ENCODE data around the gene IP6K1. TPM values are rescaled to one million over a fixed set of nuclear protein-coding genes. Genes with fewer than 3 reads are reported as not detected.
"Not testable (repeated sequence)": the region's sequence is repeated elsewhere in the genome, so short reads cannot be mapped to it uniquely, and the experiment has no call there.

The IP6K1 gene
- total RNA-seq, 2 experiments from 2014 or later = 18.3 to 20.3 TPM

DNA sequence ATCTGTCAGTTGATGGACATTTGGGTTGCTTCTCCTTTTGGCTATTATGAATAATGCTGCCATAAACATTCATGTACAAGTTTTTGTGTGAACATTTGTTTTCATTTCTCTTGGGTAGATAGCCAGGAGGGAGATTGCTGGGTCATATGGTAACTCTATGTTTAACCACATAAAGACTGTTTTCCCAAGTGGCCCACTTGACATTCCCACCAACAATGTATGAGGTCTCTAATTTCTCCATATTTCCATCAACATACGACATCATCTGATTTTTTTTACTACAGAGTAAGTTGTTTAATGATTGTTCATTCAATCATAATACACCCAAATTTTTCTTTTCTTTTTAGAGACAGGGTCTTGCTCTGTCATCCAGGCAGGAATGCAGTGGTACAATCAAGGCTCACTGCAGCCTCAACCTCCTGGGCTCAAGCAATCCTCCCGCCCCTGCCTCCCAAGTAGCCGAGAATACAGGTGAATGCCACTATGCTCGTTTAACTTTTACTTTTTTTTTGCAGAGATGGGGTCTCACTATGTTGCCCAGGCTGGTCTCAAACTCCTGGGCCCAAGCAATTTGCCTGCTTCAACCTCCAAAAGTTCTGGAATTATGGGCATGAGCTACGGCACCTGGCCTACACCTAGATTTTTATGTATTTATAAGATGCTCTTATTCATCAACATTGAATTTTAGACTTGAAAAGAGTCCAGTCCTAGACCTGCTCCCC, 6.8 kb downstream of the IP6K1 start:
- CTCF ChIA-PET = no interaction called here
- DNase-seq = no peak
- intact Hi-C loops (cut with micrococcal nuclease) = no loop called here
- Mint-ChIP-seq H3K27me3 (ENCODE audit: low read depth) (no peaks in the 10 kb centered on the region), H3K9me3 (no peaks in the 10 kb centered on the region), H3K36me3 (ENCODE audit: low read depth) (peaks cover 17% of the 10 kb centered on the region), H3K4me1 (ENCODE audit: low read depth) (peaks cover 47% of the 10 kb centered on the region), H3K27ac (no peak overlapping the region), H3K4me3 (no peak overlapping the region)

DNA sequence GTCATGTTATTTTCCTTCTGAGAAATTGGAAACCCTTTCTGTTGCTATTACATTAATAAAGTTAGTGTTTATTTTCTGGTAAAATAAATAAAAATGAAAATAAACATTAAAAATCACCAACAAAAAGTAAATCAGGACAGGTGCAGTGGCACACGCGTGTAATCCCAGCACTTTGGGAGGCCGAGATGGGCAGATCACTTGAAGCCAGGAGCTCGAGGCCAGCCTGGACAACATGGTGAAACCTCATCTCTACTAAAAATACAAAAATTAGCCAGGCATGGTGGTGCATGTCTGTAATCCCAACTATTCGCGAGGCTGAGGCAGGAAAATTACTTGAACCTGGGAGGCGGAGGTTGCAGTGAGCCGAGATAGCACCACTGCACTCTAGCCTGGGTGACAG, 10.2 kb downstream of the IP6K1 start:
- DNase-seq; intact Hi-C loops (cut with micrococcal nuclease); CTCF ChIA-PET; H3K36me3 Mint-ChIP-seq (ENCODE audit: low read depth); H3K27ac Mint-ChIP-seq; H3K27me3 Mint-ChIP-seq (ENCODE audit: low read depth); H3K4me3 Mint-ChIP-seq; H3K9me3 Mint-ChIP-seq: not testable (repeated sequence)
- peaks cover 45% of the 10 kb centered on the region for H3K4me1 Mint-ChIP-seq (ENCODE audit: low read depth)

DNA sequence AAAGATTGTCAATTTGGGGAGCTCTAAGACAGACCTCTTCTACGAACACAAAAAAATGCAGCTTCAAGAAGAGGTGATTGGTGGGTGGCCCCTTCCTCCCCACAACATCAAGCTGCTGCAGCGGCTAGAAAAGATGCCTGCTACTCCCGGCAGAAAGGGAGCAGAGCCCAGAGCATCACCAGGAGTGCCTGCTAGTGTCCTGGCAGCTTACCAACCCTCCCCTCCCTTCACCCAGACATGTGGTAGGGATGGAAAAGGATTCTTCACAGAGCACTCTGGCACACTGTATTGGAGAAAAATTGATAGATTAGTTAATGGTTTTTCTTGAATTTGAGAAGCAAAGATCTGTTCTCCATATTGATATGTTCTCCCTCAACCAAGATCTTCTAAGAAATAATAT, 10.8 kb downstream of the IP6K1 start:
- CTCF ChIA-PET = interaction anchor here (0.7 kb wide), 1 partner anchor 64 kb away, joined by 6 read pairs; no protein-coding TSS in a partner anchor
- H3K4me1 Mint-ChIP-seq (ENCODE audit: low read depth) = peaks cover 39% of the 10 kb centered on the region

DNA sequence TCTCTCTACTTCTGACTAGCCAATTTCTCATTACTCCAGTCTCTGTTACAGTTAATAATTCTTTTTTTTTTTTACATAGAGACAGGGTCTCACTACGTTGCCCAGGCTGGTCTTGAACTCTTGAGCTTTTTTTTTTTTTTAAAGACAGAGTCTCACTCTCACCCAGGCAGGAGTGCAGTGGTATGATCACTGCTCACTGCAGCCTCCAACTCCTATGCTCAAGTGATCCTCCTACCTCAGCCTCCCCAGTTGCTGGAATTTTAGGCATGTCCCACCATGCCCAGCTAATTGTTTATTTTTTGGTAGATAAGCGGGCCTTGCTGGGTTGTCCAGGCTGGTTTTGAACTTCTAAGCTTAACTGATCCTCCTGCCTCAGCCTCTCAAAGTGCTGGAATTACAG, 13.6 kb downstream of the IP6K1 start:
- no peaks in the 10 kb centered on the region for H3K9me3 Mint-ChIP-seq
- intact Hi-C loops (cut with micrococcal nuclease) = no loop called here
- H3K27me3 Mint-ChIP-seq (ENCODE audit: low read depth) = no peaks in the 10 kb centered on the region
- no peak overlapping the region for H3K4me3 Mint-ChIP-seq
- DNase-seq = no peak
- H3K36me3 Mint-ChIP-seq (ENCODE audit: low read depth) = peaks cover 9% of the 10 kb centered on the region
- no peak overlapping the region for H3K27ac Mint-ChIP-seq
- CTCF ChIA-PET = interaction anchor here (0.9 to 1.0 kb wide), 2 partner anchors 15 to 29 kb away, joined by 5 to 8 read pairs; no protein-coding TSS in a partner anchor
- peaks cover 45% of the 10 kb centered on the region for H3K4me1 Mint-ChIP-seq (ENCODE audit: low read depth)

More for the DNA sequence above, 10.8 kb downstream of the IP6K1 start:
- Mint-ChIP-seq H3K36me3 (ENCODE audit: low read depth) (peaks cover 8% of the 10 kb centered on the region), H3K9me3 (no peaks in the 10 kb centered on the region), H3K27me3 (ENCODE audit: low read depth) (no peaks in the 10 kb centered on the region), H3K27ac (no peak overlapping the region), H3K4me3 (no peak overlapping the region)
- no peak for DNase-seq
- intact Hi-C loops (cut with micrococcal nuclease) = no loop called here

DNA sequence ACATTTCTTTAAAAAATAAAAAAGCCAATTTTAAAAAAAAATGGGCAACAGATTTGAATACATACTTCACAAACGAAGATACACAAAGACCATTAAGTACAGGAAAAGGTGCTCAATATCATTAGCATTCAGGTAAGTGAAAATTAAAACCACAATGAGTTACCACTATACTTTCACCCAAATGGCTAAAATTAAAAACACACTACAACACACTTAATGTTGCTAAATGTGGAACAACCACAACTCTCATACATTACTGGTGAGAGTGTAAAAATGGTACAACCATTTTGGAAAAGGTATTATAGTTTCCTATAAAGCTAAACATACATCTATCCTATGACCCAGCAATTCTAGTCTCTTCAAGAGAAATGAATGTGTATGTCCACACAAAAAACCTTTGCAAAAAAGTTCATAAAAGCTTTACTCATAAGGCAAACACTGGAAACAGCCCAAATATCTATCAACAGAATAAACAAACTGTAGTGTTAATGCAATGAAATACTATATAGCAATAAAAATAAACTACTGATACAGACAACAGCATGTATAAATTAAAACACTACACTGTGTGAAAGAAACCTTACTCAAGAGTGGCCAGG, 14.9 kb downstream of the IP6K1 start:
- H3K27ac Mint-ChIP-seq = no peak overlapping the region
- H3K4me3 Mint-ChIP-seq = no peak overlapping the region
- CTCF ChIA-PET = interaction anchor here (1.0 kb wide), 1 partner anchor 68 kb away, joined by 3 read pairs; no protein-coding TSS in a partner anchor
- H3K27me3 Mint-ChIP-seq (ENCODE audit: low read depth) = no peaks in the 10 kb centered on the region
- H3K36me3 Mint-ChIP-seq (ENCODE audit: low read depth) = peaks cover 4% of the 10 kb centered on the region
- H3K4me1 Mint-ChIP-seq (ENCODE audit: low read depth) = peaks cover 40% of the 10 kb centered on the region
- DNase-seq = no peak
- intact Hi-C loops (cut with micrococcal nuclease) = no loop called here
- H3K9me3 Mint-ChIP-seq = no peaks in the 10 kb centered on the region

DNA sequence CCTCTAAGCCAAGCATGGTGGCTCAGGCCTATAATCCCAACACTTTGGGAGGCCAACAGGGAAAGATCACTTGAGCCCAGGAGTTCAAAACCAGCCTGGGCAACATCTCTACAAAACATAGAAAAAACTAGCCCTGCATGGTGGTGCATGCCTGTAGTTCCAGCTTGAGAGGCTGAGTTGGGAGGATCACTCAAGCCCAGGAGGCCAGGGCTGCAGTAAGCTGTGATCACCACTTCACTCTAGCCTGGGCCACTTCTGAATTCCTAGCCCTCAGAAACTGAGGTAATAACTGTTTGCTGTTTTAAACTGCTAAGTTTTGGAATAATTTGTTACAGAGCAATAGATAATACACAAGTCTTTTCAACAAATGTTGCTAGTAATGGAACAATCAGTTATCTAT, 16.4 kb downstream of the IP6K1 start:
- DNase-seq = no peak
- no peak overlapping the region for H3K4me3 Mint-ChIP-seq
- no peak overlapping the region for H3K27ac Mint-ChIP-seq
- H3K9me3 Mint-ChIP-seq = no peaks in the 10 kb centered on the region
- peaks cover 6% of the 10 kb centered on the region for H3K36me3 Mint-ChIP-seq (ENCODE audit: low read depth)
- CTCF ChIA-PET = interaction anchor here (0.5 to 1.4 kb wide), 2 partner anchors 69 to 1713 kb away, joined by 3 to 4 read pairs; no protein-coding TSS in a partner anchor
- intact Hi-C loops (cut with micrococcal nuclease) = no loop called here
- H3K27me3 Mint-ChIP-seq (ENCODE audit: low read depth) = no peaks in the 10 kb centered on the region
- peaks cover 34% of the 10 kb centered on the region for H3K4me1 Mint-ChIP-seq (ENCODE audit: low read depth)

DNA sequence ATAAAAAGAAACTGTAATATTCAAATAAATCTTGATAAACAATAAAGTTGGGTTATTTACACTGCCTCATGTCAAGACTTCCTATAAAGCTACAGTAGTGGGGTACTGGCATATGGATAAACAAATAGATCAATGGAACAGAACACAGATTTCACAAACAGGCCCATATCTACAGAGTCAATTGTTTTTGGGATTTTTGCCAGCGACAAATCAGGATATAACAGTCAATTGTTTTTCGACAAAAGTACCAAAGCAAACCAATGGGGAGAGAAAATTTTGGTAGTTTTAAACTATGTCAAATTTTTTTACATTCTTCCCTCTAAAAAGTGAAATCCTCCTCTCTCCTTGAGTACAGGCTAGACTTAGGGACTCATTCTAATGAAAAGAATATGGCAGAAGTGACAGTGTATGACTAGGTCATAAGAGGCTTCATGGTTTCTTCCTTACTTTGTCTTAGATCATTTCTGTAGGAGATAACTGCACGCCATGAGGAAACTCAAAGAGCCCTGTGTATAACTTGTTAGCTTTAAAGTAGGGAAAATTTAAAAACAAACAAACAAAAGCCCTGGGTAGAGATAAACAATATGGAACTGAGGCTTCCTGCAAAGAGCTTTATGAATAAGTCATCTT, 16.9 kb downstream of the IP6K1 start:
- H3K4me3 Mint-ChIP-seq = no peak overlapping the region
- no peak overlapping the region for H3K27ac Mint-ChIP-seq
- H3K27me3 Mint-ChIP-seq (ENCODE audit: low read depth) = no peaks in the 10 kb centered on the region
- CTCF ChIA-PET = interaction anchor here (0.5 to 1.4 kb wide), 4 partner anchors 59 to 1713 kb away, joined by 3 to 4 read pairs (median 4); no protein-coding TSS in a partner anchor
- peaks cover 31% of the 10 kb centered on the region for H3K4me1 Mint-ChIP-seq (ENCODE audit: low read depth)
- DNase-seq = no peak
- intact Hi-C loops (cut with micrococcal nuclease) = no loop called here
- H3K36me3 Mint-ChIP-seq (ENCODE audit: low read depth) = peaks cover 7% of the 10 kb centered on the region
- no peaks in the 10 kb centered on the region for H3K9me3 Mint-ChIP-seq

DNA sequence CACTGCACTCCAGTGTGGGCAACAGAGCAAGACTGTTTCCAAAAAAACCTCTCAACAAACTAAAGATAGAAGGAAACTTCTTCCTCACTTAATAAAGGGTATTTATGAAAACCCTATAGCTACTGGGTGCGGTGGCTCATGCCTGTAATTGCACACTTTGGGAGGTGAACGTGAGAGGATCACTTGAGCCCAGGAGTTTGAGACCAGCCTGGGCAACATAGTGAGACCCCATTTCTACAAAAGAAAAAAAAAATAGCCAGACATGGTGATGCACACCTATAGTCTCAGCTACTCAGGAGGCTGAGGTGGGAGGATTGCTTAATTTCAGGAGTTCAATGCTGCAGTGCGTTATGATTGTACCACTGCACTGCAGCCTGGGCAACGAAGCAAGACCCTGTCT, 22.4 kb downstream of the IP6K1 start:
- no peak for DNase-seq
- Mint-ChIP-seq H3K4me3 (no peak overlapping the region), H3K27ac (no peak overlapping the region), H3K36me3 (ENCODE audit: low read depth) (peaks cover 3% of the 10 kb centered on the region), H3K27me3 (ENCODE audit: low read depth) (no peaks in the 10 kb centered on the region), H3K4me1 (ENCODE audit: low read depth) (peaks cover 10% of the 10 kb centered on the region), H3K9me3 (no peaks in the 10 kb centered on the region)
- CTCF ChIA-PET = no interaction called here
- intact Hi-C loops (cut with micrococcal nuclease) = no loop called here

DNA sequence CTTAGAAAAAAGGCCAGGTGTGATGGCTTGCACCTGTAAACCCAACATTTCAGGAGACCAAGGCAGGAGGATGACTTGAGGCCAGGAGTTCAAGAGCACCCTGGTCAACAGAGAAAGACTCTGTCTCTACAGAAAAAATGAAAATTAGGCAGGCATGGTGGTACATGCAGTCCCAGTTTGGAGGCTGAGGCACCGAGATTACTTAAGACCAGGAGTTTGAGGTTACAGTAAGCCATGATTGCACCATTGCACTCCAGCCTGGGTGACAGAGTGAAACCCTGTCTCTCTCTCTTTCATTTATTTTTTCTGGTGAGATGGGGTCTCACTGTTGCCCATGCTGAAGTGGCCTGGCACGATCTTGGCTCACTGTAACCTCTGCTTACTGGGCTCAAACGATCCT, 24.7 kb downstream of the IP6K1 start:
- no peaks in the 10 kb centered on the region for H3K27me3 Mint-ChIP-seq (ENCODE audit: low read depth)
- H3K4me1 Mint-ChIP-seq (ENCODE audit: low read depth) = peaks cover 9% of the 10 kb centered on the region
- no peak overlapping the region for H3K4me3 Mint-ChIP-seq
- H3K36me3 Mint-ChIP-seq (ENCODE audit: low read depth) = peaks cover 3% of the 10 kb centered on the region
- CTCF ChIA-PET = no interaction called here
- H3K9me3 Mint-ChIP-seq = no peaks in the 10 kb centered on the region
- no peak overlapping the region for H3K27ac Mint-ChIP-seq
- no peak for DNase-seq
- intact Hi-C loops (cut with micrococcal nuclease) = no loop called here

DNA sequence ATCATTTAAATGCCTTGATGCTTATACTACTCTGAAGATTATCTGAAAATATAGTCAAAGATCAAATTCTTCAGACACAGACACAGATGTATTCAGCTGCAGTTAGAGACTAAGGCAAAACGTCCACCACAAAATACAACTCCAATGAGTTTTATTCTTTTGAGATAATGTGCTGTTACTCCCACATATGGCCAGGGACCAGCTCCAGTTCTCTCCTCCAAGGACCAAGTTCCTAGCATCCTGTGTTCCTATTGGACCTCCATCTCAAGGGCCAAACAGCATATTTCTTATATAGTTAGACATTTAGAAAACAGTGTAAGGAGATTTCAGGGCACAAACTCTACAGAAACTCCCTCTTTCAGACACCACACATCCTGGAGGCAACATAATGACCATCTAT, 27.1 kb downstream of the IP6K1 start:
- Mint-ChIP-seq H3K27me3 (ENCODE audit: low read depth) (no peaks in the 10 kb centered on the region), H3K9me3 (no peaks in the 10 kb centered on the region), H3K36me3 (ENCODE audit: low read depth) (peaks cover 1% of the 10 kb centered on the region), H3K4me1 (ENCODE audit: low read depth) (peaks cover 20% of the 10 kb centered on the region), H3K4me3 (no peak overlapping the region), H3K27ac (no peak overlapping the region)
- DNase-seq = no peak
- CTCF ChIA-PET = no interaction called here
- intact Hi-C loops (cut with micrococcal nuclease) = no loop called here

DNA sequence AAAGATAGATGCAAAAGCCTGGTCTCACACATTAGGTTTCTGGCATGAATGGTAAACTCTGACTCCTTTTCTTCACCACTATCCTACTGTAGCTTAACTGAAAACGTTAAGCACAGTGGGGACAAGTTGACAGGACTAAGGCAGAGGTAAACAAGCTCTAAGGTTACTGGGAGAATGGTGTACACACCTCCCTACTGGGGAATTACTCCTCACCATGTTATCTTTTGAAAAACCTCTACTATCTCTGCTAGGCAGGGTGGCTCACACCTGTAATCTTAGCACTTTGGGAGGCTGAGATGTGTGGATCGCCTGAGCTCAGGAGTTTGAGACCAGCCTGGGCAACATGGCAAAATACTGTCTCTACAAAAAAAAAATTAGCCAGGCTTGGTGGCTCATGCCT, 29.1 kb downstream of the IP6K1 start:
- no peaks in the 10 kb centered on the region for H3K36me3 Mint-ChIP-seq (ENCODE audit: low read depth)
- CTCF ChIA-PET = interaction anchor here (0.6 kb wide), 1 partner anchor 196 kb away, joined by 3 read pairs; no protein-coding TSS in a partner anchor
- no peaks in the 10 kb centered on the region for H3K9me3 Mint-ChIP-seq
- intact Hi-C loops (cut with micrococcal nuclease) = no loop called here
- H3K4me3 Mint-ChIP-seq = no peak overlapping the region
- H3K4me1 Mint-ChIP-seq (ENCODE audit: low read depth) = peaks cover 24% of the 10 kb centered on the region
- H3K27ac Mint-ChIP-seq = no peak overlapping the region
- no peak for DNase-seq
- H3K27me3 Mint-ChIP-seq (ENCODE audit: low read depth) = no peaks in the 10 kb centered on the region

DNA sequence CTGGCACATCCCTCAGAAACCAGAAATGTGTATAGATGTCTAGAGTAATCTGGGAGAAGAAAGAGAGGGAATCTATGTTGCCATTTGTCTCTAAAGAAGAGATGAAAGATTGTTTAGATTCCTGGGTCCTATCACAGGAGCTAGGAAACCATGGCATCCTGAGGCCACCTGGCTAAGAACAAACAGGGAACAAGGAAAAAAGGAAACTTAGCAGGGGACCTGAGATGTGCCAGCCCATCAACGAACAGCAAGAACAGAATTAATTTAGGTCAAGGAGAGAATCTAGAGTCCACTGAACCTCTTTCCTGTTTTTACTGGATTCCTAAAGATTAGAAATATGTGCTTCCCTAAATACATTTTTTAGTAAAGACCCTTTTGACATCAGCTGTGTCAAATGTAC, 30.3 kb downstream of the IP6K1 start:
- intact Hi-C loops (cut with micrococcal nuclease) = no loop called here
- no peak overlapping the region for H3K27ac Mint-ChIP-seq
- H3K9me3 Mint-ChIP-seq = no peaks in the 10 kb centered on the region
- H3K4me1 Mint-ChIP-seq (ENCODE audit: low read depth) = peaks cover 24% of the 10 kb centered on the region
- CTCF ChIA-PET = interaction anchor here (1.4 kb wide), 1 partner anchor 12 kb away, joined by 3 read pairs; no protein-coding TSS in a partner anchor
- no peaks in the 10 kb centered on the region for H3K36me3 Mint-ChIP-seq (ENCODE audit: low read depth)
- DNase-seq = no peak
- H3K27me3 Mint-ChIP-seq (ENCODE audit: low read depth) = no peaks in the 10 kb centered on the region
- H3K4me3 Mint-ChIP-seq = no peak overlapping the region

Measured in activated naive CD4-positive, alpha-beta T cell treated with anti-CD3 and anti-CD28 coated beads for 36 hours (primary cell).